ENCODE data around the gene SLC35A5. TPM values are rescaled to one million over a fixed set of nuclear protein-coding genes. Genes with fewer than 3 reads are reported as not detected.

The SLC35A5 gene
- total and polyA plus RNA-seq, 2 of the 8 experiments (the other 6 are each of a cell fraction or from before 2014, with no cell fraction given): 36.5 to 38.6 TPM

GRCh38 chr3:112607863-112608262, 46.0 kb downstream of the SLC35A5 start (continued):
- TF ChIP-seq CBX8 (IDR thresholded peaks at IDR 0.05; ENCODE audit: borderline replicate concordance, low read depth, low read length): no peak
